ENCODE results near the gene MIPOL1. TPM values are rescaled to one million over a fixed set of nuclear protein-coding genes. Genes with fewer than 3 reads are reported as not detected.

Gene MIPOL1
- total and polyA plus RNA-seq, 2 of the 4 experiments (the other 2 are of a cell fraction) = 2.7 to 5.9 TPM

GRCh38 chr14:37251775-37252174 is 54.0 kb downstream of the MIPOL1 start:
- ChIA-PET POLR2A (ENCODE audit: unreplicated experiment) (no interaction called here), CTCF (no interaction called here)
- Histone ChIP-seq H2BK15ac (ENCODE audit: low read depth, low read length) (no peak overlapping the region), H3K18ac (ENCODE audit: low read depth, low read length) (no peak overlapping the region), H4K8ac (ENCODE audit: low read depth in 2 of 2, low read length in 2 of 2) (no peak overlapping the region), H4K20me1 (ENCODE audit: insufficient read depth, low read length) (no peaks in the 10 kb centered on the region), H3K56ac (ENCODE audit: extremely low read depth, insufficient read depth, low read length) (no peak overlapping the region), H3K9ac (ENCODE audit: low read depth, low read length) (no peak overlapping the region), H3K23ac (ENCODE audit: low read depth, low read length) (no peak overlapping the region), H3K9me3 (ENCODE audit: control insufficient read depth, insufficient read depth, low read length) (no peaks in the 10 kb centered on the region), H2BK5ac (ENCODE audit: low read depth, low read length, poor library complexity, severe bottlenecking) (no peak overlapping the region), H3K36me3 (ENCODE audit: control insufficient read depth, insufficient read depth, low read length) (no peaks in the 10 kb centered on the region), H3K4me3 (ENCODE audit: insufficient read depth, low read depth, low read length) (no peak overlapping the region), H3K79me1 (ENCODE audit: low read depth in 1 of 2, low read length in 2 of 2) (no peaks in the 10 kb centered on the region), H3K9me1 (ENCODE audit: insufficient read depth, low read length) (no peaks in the 10 kb centered on the region), H3K4ac (ENCODE audit: low read depth, low read length) (no peak overlapping the region), H2AK9ac (replicated peaks; ENCODE audit: low read depth, low read length, poor library complexity) (no peak overlapping the region), H2AFZ (replicated peaks; ENCODE audit: low read length, poor library complexity) (no peak overlapping the region), H2AK5ac (ENCODE audit: low read depth, low read length) (no peak overlapping the region), H3K27me3 (ENCODE audit: control insufficient read depth, insufficient read depth, low read length) (no peaks in the 10 kb centered on the region), H3K4me1 (ENCODE audit: control insufficient read depth, insufficient read depth, low read length) (no peaks in the 10 kb centered on the region), H3K4me2 (ENCODE audit: low read depth, low read length) (no peak overlapping the region), H2BK120ac (ENCODE audit: low read depth, low read length) (no peak overlapping the region), H4K91ac (ENCODE audit: insufficient read depth, low read depth, low read length) (no peak overlapping the region), H4K5ac (ENCODE audit: low read depth, low read length) (no peak overlapping the region), H3K14ac (replicated peaks; ENCODE audit: low read depth, low read length) (no peak overlapping the region), H3K27ac (ENCODE audit: insufficient read depth, low read length) (no peak overlapping the region), H2BK20ac (ENCODE audit: low read depth, low read length) (no peak overlapping the region)
- ATAC-seq (ENCODE audit: low read depth) = no peak
- DNase-seq = no peak
- BruUV-seq (replicated peaks) = no TSS peak
- intact Hi-C loops (cut with micrococcal nuclease) (no loop called here), dilution Hi-C loops (cut with HindIII; ENCODE audit: low sequenced_read_pairs, unreplicated experiment) (no loop called here), in situ Hi-C loops (cut with MboI; ENCODE audit: low sequenced_read_pairs) (no loop called here)
- TF ChIP-seq MXI1 (IDR thresholded peaks at IDR 0.05; ENCODE audit: borderline replicate concordance, low read depth, low read length) (no peak), CEBPB (IDR thresholded peaks at IDR 0.05; ENCODE audit: low read depth, low read length) (no peak), NFE2L2 (IDR thresholded peaks at IDR 0.05; ENCODE audit: low read depth, low read length) (no peak)
- TF ChIP-seq, protein P1, sequence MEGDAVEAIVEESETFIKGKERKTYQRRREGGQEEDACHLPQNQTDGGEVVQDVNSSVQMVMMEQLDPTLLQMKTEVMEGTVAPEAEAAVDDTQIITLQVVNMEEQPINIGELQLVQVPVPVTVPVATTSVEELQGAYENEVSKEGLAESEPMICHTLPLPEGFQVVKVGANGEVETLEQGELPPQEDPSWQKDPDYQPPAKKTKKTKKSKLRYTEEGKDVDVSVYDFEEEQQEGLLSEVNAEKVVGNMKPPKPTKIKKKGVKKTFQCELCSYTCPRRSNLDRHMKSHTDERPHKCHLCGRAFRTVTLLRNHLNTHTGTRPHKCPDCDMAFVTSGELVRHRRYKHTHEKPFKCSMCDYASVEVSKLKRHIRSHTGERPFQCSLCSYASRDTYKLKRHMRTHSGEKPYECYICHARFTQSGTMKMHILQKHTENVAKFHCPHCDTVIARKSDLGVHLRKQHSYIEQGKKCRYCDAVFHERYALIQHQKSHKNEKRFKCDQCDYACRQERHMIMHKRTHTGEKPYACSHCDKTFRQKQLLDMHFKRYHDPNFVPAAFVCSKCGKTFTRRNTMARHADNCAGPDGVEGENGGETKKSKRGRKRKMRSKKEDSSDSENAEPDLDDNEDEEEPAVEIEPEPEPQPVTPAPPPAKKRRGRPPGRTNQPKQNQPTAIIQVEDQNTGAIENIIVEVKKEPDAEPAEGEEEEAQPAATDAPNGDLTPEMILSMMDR (conservative IDR thresholded peaks at IDR 0.05; ENCODE audit: low read depth, low read length) = 0 out of 2 replicates have a peak, but pooled peaks have one; percentile 14
- TF ChIP-seq, protein P2, sequence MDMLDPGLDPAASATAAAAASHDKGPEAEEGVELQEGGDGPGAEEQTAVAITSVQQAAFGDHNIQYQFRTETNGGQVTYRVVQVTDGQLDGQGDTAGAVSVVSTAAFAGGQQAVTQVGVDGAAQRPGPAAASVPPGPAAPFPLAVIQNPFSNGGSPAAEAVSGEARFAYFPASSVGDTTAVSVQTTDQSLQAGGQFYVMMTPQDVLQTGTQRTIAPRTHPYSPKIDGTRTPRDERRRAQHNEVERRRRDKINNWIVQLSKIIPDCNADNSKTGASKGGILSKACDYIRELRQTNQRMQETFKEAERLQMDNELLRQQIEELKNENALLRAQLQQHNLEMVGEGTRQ (IDR thresholded peaks at IDR 0.05; ENCODE audit: low read depth, low read length) = no peak
